ENCODE results near the gene FYB1. TPM values are rescaled to one million over a fixed set of nuclear protein-coding genes. Genes with fewer than 3 reads are reported as not detected.
A peak's percentile ranks its signal among the peaks of the same experiment; 100 is the strongest.

FYB1 gene
- polyA plus RNA-seq, 1 experiment: 0.01 TPM

GRCh38 chr5:39156082-39156481, 63.3 kb downstream of the FYB1 start:
- ChIA-PET POLR2A (no interaction called here), CTCF (interaction anchor here (0.5 to 0.9 kb wide), 2 partner anchors 8 to 75 kb away, joined by 3 to 5 read pairs; no protein-coding TSS in a partner anchor)
- TF ChIP-seq CTCF (IDR thresholded peaks at IDR 0.05; ENCODE audit: low read depth, low read length): no peak
- no peaks in the 10 kb centered on the region for H3K9me3 ChIP-seq (ENCODE audit: control insufficient read depth, insufficient read depth, low read length)
- no peak for DNase-seq (ENCODE audit: low read depth, low spot score)
- no peaks in the 10 kb centered on the region for H3K27me3 ChIP-seq (ENCODE audit: control insufficient read depth, insufficient read depth, low read length)
- H3K27ac ChIP-seq (ENCODE audit: low read depth, low read length): no peak overlapping the region
- no peak overlapping the region for H3K4me3 ChIP-seq (ENCODE audit: low read depth, low read length)

- POLR2A ChIA-PET: no interaction called here
- TF ChIP-seq CTCF (IDR thresholded peaks at IDR 0.05; ENCODE audit: low read depth, low read length): no peak
Measured at GRCh38 chr5:39151745-39152144, 67.6 kb downstream of the FYB1 start.

GRCh38 chr5:39149966-39150365, 69.4 kb downstream of the FYB1 start:
- POLR2A ChIA-PET: no interaction called here

More at GRCh38 chr5:39151745-39152144, 67.6 kb downstream of the FYB1 start:
- H3K9me3 ChIP-seq (ENCODE audit: control insufficient read depth, insufficient read depth, low read length): no peaks in the 10 kb centered on the region
- CTCF ChIA-PET: no interaction called here
- H3K4me3 ChIP-seq (ENCODE audit: low read depth, low read length): no peak overlapping the region
- H3K27me3 ChIP-seq (ENCODE audit: control insufficient read depth, insufficient read depth, low read length): no peaks in the 10 kb centered on the region
- no peak overlapping the region for H3K27ac ChIP-seq (ENCODE audit: low read depth, low read length)
- DNase-seq (ENCODE audit: low read depth, low spot score): no peak

GRCh38 chr5:39148983-39149534, 70.3 kb downstream of the FYB1 start:
- CTCF ChIA-PET: interaction anchor here (1.4 to 2.8 kb wide), 2 partner anchors 68 to 134 kb away, joined by 4 to 14 read pairs; no protein-coding TSS in a partner anchor
- no peak for DNase-seq (ENCODE audit: low read depth, low spot score)

More at GRCh38 chr5:39149966-39150365, 69.4 kb downstream of the FYB1 start:
- DNase-seq (ENCODE audit: low read depth, low spot score): no peak
- H3K27ac ChIP-seq (ENCODE audit: low read depth, low read length): no peak overlapping the region
- CTCF ChIA-PET: interaction anchor here (1.2 to 2.8 kb wide), 2 partner anchors 67 to 134 kb away, joined by 3 to 14 read pairs; no protein-coding TSS in a partner anchor
- no peak overlapping the region for H3K4me3 ChIP-seq (ENCODE audit: low read depth, low read length)
- no peak for TF ChIP-seq CTCF (IDR thresholded peaks at IDR 0.05; ENCODE audit: low read depth, low read length)
- H3K9me3 ChIP-seq (ENCODE audit: control insufficient read depth, insufficient read depth, low read length): no peaks in the 10 kb centered on the region
- no peaks in the 10 kb centered on the region for H3K27me3 ChIP-seq (ENCODE audit: control insufficient read depth, insufficient read depth, low read length)

More at GRCh38 chr5:39148983-39149534, 70.3 kb downstream of the FYB1 start:
- TF ChIP-seq CTCF (IDR thresholded peaks at IDR 0.05; ENCODE audit: low read depth, low read length): peak; percentile 45
- H3K27ac ChIP-seq (ENCODE audit: low read depth, low read length): no peak overlapping the region
- no peak overlapping the region for H3K4me3 ChIP-seq (ENCODE audit: low read depth, low read length)
- POLR2A ChIA-PET: no interaction called here
- H3K27me3 ChIP-seq (ENCODE audit: control insufficient read depth, insufficient read depth, low read length): no peaks in the 10 kb centered on the region
- H3K9me3 ChIP-seq (ENCODE audit: control insufficient read depth, insufficient read depth, low read length): no peaks in the 10 kb centered on the region

Data from AG04450 (cell line).